ENCODE measurements around the gene MAB21L2. TPM values are rescaled to one million over a fixed set of nuclear protein-coding genes. Genes with fewer than 3 reads are reported as not detected.
"Not testable (repeated sequence)": the region's sequence is repeated elsewhere in the genome, so short reads cannot be mapped to it uniquely, and the experiment has no call there.

Gene MAB21L2
- 1 to 10 TPM; 1.0 to 9.6 TPM for total RNA-seq
- long read RNA-seq, partial matches to known transcripts, result 0 of 3 reads
- long read RNA-seq, other reads (novel, unspliced or antisense), result 0 of 3 reads

- DNase-seq (no peak), ATAC-seq (peak in 1 of 2 donors; percentile 10)
- intact Hi-C loops (cut with DNase I), result no loop called here
These were observed at the start of gene MAB21L2 for GRCh38 chr4:150582146-150582872. Gene MAB21L2, plus strand, starts transcription at chr4:150582151. Its CDS starts 879 bp downstream, at chr4:150583030.

- DNase-seq, result no peak
- intact Hi-C loops (cut with DNase I), result no loop called here
- no peak for ATAC-seq
These were observed 48.3 kb upstream of the MAB21L2 start for GRCh38 chr4:150533673-150534072.

- no peak for DNase-seq
- no peak for ATAC-seq
- intact Hi-C loops (cut with DNase I), result no loop called here
These were observed 47.1 kb upstream of the MAB21L2 start for GRCh38 chr4:150534818-150535217.

- ATAC-seq; intact Hi-C loops (cut with DNase I); DNase-seq: not testable (repeated sequence)
These were observed 44.0 kb upstream of the MAB21L2 start for GRCh38 chr4:150537911-150538310.

- no peak for ATAC-seq
- no peak for DNase-seq
- intact Hi-C loops (cut with DNase I), result no loop called here
These were observed 41.4 kb upstream of the MAB21L2 start for GRCh38 chr4:150540536-150540935.

- DNase-seq, result no peak
- intact Hi-C loops (cut with DNase I), result no loop called here
- ATAC-seq, result no peak
These were observed 41.0 kb upstream of the MAB21L2 start for GRCh38 chr4:150540959-150541360.

GRCh38 chr4:150541681-150542080, 40.3 kb upstream of the MAB21L2 start:
- DNase-seq (no peak), ATAC-seq (no peak)
- intact Hi-C loops (cut with DNase I), result no loop called here

GRCh38 chr4:150543042-150543441, 38.9 kb upstream of the MAB21L2 start:
- ATAC-seq, result no peak
- intact Hi-C loops (cut with DNase I), result no loop called here
- DNase-seq, result no peak

- intact Hi-C loops (cut with DNase I), result no loop called here
- ATAC-seq, result no peak
These were observed 35.7 kb upstream of the MAB21L2 start for GRCh38 chr4:150546286-150546685.

GRCh38 chr4:150547154-150547838, 34.7 kb upstream of the MAB21L2 start:
- intact Hi-C loops (cut with DNase I), result no loop called here
- ATAC-seq (no peak), DNase-seq (no peak)

More at GRCh38 chr4:150546286-150546685, 35.7 kb upstream of the MAB21L2 start:
- DNase-seq, result no peak

GRCh38 chr4:150557811-150558210, 24.1 kb upstream of the MAB21L2 start:
- intact Hi-C loops (cut with DNase I); DNase-seq; ATAC-seq: not testable (repeated sequence)

GRCh38 chr4:150561143-150561737, 20.7 kb upstream of the MAB21L2 start:
- intact Hi-C loops (cut with DNase I), result no loop called here
- DNase-seq (no peak), ATAC-seq (no peak)

GRCh38 chr4:150562250-150562649, 19.7 kb upstream of the MAB21L2 start:
- ATAC-seq (no peak), DNase-seq (no peak)
- intact Hi-C loops (cut with DNase I), result no loop called here

GRCh38 chr4:150562751-150563150, 19.2 kb upstream of the MAB21L2 start:
- intact Hi-C loops (cut with DNase I), result no loop called here
- no peak for DNase-seq

GRCh38 chr4:150564967-150565366, 17.0 kb upstream of the MAB21L2 start:
- intact Hi-C loops (cut with DNase I); DNase-seq: not testable (repeated sequence)

More at GRCh38 chr4:150562751-150563150, 19.2 kb upstream of the MAB21L2 start:
- ATAC-seq, result no peak

GRCh38 chr4:150567070-150567469, 14.9 kb upstream of the MAB21L2 start:
- ATAC-seq (no peak), DNase-seq (no peak)
- intact Hi-C loops (cut with DNase I), result no loop called here

More at GRCh38 chr4:150564967-150565366, 17.0 kb upstream of the MAB21L2 start:
- not testable (repeated sequence) for ATAC-seq

GRCh38 chr4:150569384-150569987, 12.5 kb upstream of the MAB21L2 start:
- DNase-seq, result no peak
- ATAC-seq, result no peak
- intact Hi-C loops (cut with DNase I), result no loop called here

- intact Hi-C loops (cut with DNase I), result no loop called here
- DNase-seq (no peak), ATAC-seq (no peak)
These were observed 11.9 kb upstream of the MAB21L2 start for GRCh38 chr4:150569998-150570535.

- ATAC-seq, result no peak
- intact Hi-C loops (cut with DNase I), result no loop called here
- no peak for DNase-seq
These were observed 11.1 kb upstream of the MAB21L2 start for GRCh38 chr4:150570862-150571261.
